GM04504 (cell line): ENCODE results near the gene ROCK2.
A peak's percentile ranks its signal among the peaks of the same experiment; 100 is the strongest.
"Not testable (repeated sequence)": the region's sequence is repeated elsewhere in the genome, so short reads cannot be mapped to it uniquely, and the experiment has no call there.

ENCODE experiments used
- DNase-seq: peaks from one replicate; pipeline ENCODE4 v3.0.0-alpha.2; 2012; ENCODE audit warnings: low read depth

ROCK2 gene

GRCh38 chr2:11177871-11178690 lies 166.4 kb downstream of the ROCK2 start:
- DNase-seq = no peak

DNA sequence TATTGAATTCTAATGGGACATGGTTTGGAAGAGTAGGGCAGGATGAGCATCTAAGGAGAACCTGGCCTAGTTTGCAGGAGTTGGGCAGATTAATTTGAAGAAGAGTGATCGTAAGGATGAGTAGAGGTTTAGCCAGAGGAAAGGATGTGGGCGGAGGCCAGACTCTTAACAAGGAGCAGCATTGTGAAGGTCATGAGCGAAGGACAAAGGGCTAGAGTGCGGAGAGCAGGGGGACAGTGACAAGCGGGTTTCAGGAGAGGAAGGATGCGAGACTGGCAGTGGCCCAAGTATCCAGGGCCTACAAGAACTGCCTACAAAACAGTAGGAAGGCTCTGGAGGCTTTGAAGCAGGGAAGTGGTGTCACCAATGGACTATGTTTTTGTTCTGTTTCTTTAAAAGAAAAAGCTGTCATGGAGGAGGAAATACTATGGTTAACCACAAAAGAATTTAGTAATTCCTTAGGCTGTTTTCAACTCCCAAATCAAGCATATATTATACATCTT lies 169.1 kb downstream of the ROCK2 start:
- DNase-seq = no peak

DNA sequence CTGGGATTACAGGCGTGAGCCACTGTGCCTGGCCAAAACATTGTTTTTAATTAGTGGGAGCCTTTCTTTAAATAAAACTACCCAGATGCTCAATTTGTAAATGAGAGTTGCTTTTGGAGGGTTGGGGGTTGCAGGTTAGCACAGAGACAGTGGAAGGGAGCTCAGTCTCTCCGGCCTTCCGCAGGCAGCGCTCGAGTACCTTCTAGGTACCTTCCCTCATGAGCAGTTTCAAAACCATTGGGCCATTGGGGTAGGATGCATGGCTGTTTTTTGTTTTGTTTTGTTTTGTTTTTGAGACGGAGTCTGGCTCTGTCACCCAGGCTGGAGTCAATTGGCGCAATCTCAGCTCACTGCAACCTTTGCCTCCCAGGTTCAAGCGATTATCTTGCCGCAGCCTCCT lies 170.2 kb downstream of the ROCK2 start:
- DNase-seq = no peak

- DNase-seq = no peak
Observed at GRCh38 chr2:11169333-11169732, 175.1 kb downstream of the ROCK2 start.

DNA sequence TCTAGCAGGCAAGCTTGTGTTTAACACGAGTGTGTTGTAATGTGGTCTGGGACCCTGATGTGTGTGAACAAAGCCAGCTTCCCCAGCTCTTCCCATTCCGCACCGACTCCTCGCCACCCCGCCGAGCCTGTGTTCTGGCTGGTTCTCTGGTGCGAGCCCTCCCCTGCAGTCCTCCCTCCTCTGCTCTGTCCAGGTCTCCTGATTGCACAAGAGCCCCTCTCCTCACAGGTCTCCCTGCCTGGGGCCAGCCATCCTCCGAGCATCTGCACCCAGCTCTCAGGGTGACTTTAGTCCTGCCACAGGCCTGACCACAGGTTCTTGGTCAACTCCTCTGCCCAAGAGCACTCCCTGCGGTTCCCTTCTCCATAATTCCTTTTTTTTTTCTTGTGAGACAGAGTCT lies 175.9 kb downstream of the ROCK2 start:
- no peak for DNase-seq

GRCh38 chr2:11166476-11166875 lies 178.0 kb downstream of the ROCK2 start:
- no peak for DNase-seq

- DNase-seq = not testable (repeated sequence)
Observed at GRCh38 chr2:11165046-11165445, 179.4 kb downstream of the ROCK2 start.

DNA sequence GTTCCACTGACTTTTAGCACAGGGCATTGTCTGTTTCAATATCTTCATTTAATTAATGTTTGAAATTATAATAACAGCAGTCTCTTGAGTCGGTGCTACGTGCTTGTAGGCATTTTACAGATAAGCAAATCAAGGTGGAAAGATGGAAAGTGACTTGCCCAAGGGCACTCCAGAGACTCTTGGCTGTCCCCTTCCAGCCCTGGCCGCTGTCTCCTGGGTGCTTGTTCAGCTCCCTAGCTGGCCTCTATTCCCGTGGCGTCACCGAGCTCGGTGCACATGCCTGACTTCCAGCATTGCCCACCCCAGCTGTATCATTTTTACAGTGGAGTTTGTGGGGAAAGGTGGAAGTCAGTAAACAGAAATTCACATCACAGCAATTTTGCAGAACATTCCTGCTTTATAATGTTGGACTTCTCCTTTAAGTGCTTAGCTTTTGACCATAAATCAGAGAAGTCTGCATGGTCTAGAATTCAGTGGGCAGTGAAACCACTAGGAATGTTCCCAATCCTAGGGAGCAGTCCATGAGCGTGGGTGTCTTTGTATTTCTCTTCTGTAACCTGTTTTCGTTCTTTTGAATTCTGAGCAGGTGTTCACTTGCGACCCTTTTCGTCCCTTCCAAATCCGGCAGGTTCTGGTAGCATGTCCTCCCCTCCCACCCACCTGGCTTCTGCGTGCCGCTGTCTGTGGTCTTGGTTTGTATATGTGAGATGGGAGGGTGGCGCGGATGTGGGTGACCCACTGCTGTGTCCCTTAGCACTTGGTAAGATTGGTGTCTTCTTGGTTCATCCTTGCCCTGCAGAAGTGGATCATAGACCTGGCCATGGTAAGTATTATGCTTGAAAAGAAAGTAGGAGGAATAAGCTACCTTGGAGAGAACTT lies 180.8 kb downstream of the ROCK2 start:
- DNase-seq = no peak

DNA sequence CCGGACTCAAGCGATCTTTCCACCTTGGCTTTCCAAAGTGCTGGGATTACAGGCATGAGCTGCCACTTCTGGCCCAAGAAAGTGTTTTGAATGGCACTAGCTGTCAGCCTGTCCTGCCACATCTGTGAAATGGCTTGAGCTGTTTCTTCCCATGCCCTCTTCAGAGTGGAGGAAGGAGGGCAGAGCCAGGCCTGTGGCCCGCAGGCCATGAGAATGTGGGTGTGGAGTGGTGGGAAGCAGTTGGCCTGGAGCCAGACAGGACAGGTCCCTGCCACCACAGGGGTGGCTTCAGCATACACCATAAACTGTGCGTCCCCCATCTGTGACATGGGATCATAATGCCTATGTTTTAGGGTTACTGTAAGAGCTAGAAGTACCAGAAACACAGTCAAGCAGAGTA lies 182.7 kb downstream of the ROCK2 start:
- no peak for DNase-seq

GRCh38 chr2:11160731-11161455 lies 183.5 kb downstream of the ROCK2 start:
- DNase-seq = no peak

GRCh38 chr2:11160256-11160655 lies 184.2 kb downstream of the ROCK2 start:
- no peak for DNase-seq

GRCh38 chr2:11159574-11160170 lies 184.8 kb downstream of the ROCK2 start:
- no peak for DNase-seq

GRCh38 chr2:11158916-11159573 lies 185.4 kb downstream of the ROCK2 start:
- no peak for DNase-seq

- DNase-seq = no peak
Observed at GRCh38 chr2:11157731-11158130, 186.7 kb downstream of the ROCK2 start.

GRCh38 chr2:11157296-11157695 lies 187.1 kb downstream of the ROCK2 start:
- no peak for DNase-seq

- DNase-seq = no peak
Observed at GRCh38 chr2:11156396-11157075, 187.9 kb downstream of the ROCK2 start.

- DNase-seq = peak; percentile 73
Observed at GRCh38 chr2:11155381-11156035, 188.9 kb downstream of the ROCK2 start, which contains the start of gene SLC66A3. Gene SLC66A3, plus strand, starts transcription at chr2:11155467. Its CDS starts 80 bp downstream, at chr2:11155547.

GRCh38 chr2:11154923-11155380 lies 189.5 kb downstream of the ROCK2 start:
- peak; percentile 90 for DNase-seq

GRCh38 chr2:11154016-11154922 lies 190.2 kb downstream of the ROCK2 start:
- no peak for DNase-seq
